ENCODE results near the gene CPEB4. TPM values are rescaled to one million over a fixed set of nuclear protein-coding genes. Genes with fewer than 3 reads are reported as not detected.

The CPEB4 gene
- total RNA-seq, 1 donor from 2014 or later: 12.5 TPM

DNA sequence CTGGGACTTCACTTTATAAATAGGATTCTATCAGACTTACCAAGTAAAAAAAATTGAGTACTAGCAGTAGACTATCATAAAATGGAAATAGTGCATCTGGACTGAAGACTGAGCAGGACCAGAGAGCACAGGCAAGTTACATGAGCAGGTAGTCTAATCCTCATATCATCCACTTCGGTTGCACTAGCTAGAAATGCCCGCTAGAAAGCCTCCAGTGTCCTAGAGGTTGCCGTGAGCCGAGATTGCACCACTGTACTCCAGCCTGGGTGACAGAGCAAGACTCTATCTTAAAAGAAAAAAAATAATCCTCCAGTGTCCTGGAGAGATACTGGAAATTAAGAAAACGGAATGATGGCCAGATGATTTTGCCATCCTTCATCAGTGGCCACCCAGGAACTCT lies 120.8 kb downstream of the CPEB4 start:
- H3K27ac ChIP-seq: no peak overlapping the region
- H3K4me3 ChIP-seq: no peak overlapping the region
- DNase-seq (ENCODE audit: low spot score): no peak
- no peaks in the 10 kb centered on the region for H4K20me1 ChIP-seq (ENCODE audit: low read depth)
- H3K79me2 ChIP-seq (ENCODE audit: low read depth): no peaks in the 10 kb centered on the region
- Mint-ChIP-seq H3K9me3 (no peaks in the 10 kb centered on the region), H3K36me3 (no peaks in the 10 kb centered on the region), H3K27me3 (ENCODE audit: insufficient read depth, low read depth) (peaks cover 4% of the 10 kb centered on the region), H3K27ac (no peak overlapping the region), H3K4me3 (no peak overlapping the region), H3K4me1 (no peaks in the 10 kb centered on the region)
- H2AFZ ChIP-seq (replicated peaks): no peak overlapping the region
- no peak for TF ChIP-seq EZH2 (IDR thresholded peaks at IDR 0.05)
- TF ChIP-seq, protein P1, sequence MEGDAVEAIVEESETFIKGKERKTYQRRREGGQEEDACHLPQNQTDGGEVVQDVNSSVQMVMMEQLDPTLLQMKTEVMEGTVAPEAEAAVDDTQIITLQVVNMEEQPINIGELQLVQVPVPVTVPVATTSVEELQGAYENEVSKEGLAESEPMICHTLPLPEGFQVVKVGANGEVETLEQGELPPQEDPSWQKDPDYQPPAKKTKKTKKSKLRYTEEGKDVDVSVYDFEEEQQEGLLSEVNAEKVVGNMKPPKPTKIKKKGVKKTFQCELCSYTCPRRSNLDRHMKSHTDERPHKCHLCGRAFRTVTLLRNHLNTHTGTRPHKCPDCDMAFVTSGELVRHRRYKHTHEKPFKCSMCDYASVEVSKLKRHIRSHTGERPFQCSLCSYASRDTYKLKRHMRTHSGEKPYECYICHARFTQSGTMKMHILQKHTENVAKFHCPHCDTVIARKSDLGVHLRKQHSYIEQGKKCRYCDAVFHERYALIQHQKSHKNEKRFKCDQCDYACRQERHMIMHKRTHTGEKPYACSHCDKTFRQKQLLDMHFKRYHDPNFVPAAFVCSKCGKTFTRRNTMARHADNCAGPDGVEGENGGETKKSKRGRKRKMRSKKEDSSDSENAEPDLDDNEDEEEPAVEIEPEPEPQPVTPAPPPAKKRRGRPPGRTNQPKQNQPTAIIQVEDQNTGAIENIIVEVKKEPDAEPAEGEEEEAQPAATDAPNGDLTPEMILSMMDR (IDR thresholded peaks at IDR 0.05): no peak
- TF ChIP-seq EZH2phosphoT487 (IDR thresholded peaks at IDR 0.05): no peak
- no peak overlapping the region for H3K4me2 ChIP-seq
- H3F3A ChIP-seq (ENCODE audit: low read depth): no peaks in the 10 kb centered on the region
- no peaks in the 10 kb centered on the region for H3K9me3 ChIP-seq (ENCODE audit: low read depth)
- H3K4me1 ChIP-seq: no peaks in the 10 kb centered on the region
- H3K36me3 ChIP-seq: no peaks in the 10 kb centered on the region
- no peak overlapping the region for H3K9ac ChIP-seq
- H3K27me3 ChIP-seq: no peaks in the 10 kb centered on the region

GRCh38 chr5:174010365-174010764 lies 122.2 kb downstream of the CPEB4 start:
- Histone ChIP-seq H3F3A (ENCODE audit: low read depth) (no peaks in the 10 kb centered on the region), H3K27me3 (no peaks in the 10 kb centered on the region), H3K79me2 (ENCODE audit: low read depth) (no peaks in the 10 kb centered on the region), H2AFZ (replicated peaks) (peak overlapping the region; percentile 38), H3K27ac (no peak overlapping the region), H3K4me3 (no peak overlapping the region), H4K20me1 (ENCODE audit: low read depth) (no peaks in the 10 kb centered on the region), H3K9me3 (ENCODE audit: low read depth) (no peaks in the 10 kb centered on the region), H3K4me1 (no peaks in the 10 kb centered on the region), H3K9ac (no peak overlapping the region), H3K4me2 (no peak overlapping the region), H3K36me3 (no peaks in the 10 kb centered on the region)
- Mint-ChIP-seq H3K4me1 (no peaks in the 10 kb centered on the region), H3K4me3 (no peak overlapping the region), H3K9me3 (peaks cover 4% of the 10 kb centered on the region), H3K27ac (no peak overlapping the region), H3K36me3 (no peaks in the 10 kb centered on the region), H3K27me3 (ENCODE audit: insufficient read depth, low read depth) (peaks cover 4% of the 10 kb centered on the region)
- TF ChIP-seq EZH2 (IDR thresholded peaks at IDR 0.05) (no peak), EZH2phosphoT487 (IDR thresholded peaks at IDR 0.05) (no peak)
- TF ChIP-seq, protein P1 (IDR thresholded peaks at IDR 0.05): no peak
- no peak for DNase-seq (ENCODE audit: low spot score)

GRCh38 chr5:174011441-174011840 lies 123.3 kb downstream of the CPEB4 start:
- no peak for DNase-seq (ENCODE audit: low spot score)
- no peaks in the 10 kb centered on the region for H3K27me3 ChIP-seq

More at GRCh38 chr5:174011441-174011840, 123.3 kb downstream of the CPEB4 start:
- Histone ChIP-seq H3K27ac (no peak overlapping the region), H3K9ac (no peak overlapping the region), H4K20me1 (ENCODE audit: low read depth) (no peaks in the 10 kb centered on the region), H3K36me3 (no peaks in the 10 kb centered on the region), H3K4me1 (no peaks in the 10 kb centered on the region), H3K79me2 (ENCODE audit: low read depth) (no peaks in the 10 kb centered on the region), H3K4me2 (no peak overlapping the region), H3K4me3 (no peak overlapping the region), H3F3A (ENCODE audit: low read depth) (no peaks in the 10 kb centered on the region), H3K9me3 (ENCODE audit: low read depth) (no peaks in the 10 kb centered on the region), H2AFZ (replicated peaks) (no peak overlapping the region)
- H3K4me3 Mint-ChIP-seq: no peak overlapping the region
- peaks cover 4% of the 10 kb centered on the region for H3K27me3 Mint-ChIP-seq (ENCODE audit: insufficient read depth, low read depth)
- H3K4me1 Mint-ChIP-seq: no peaks in the 10 kb centered on the region
- no peaks in the 10 kb centered on the region for H3K36me3 Mint-ChIP-seq
- no peak overlapping the region for H3K27ac Mint-ChIP-seq
- peaks cover 4% of the 10 kb centered on the region for H3K9me3 Mint-ChIP-seq
- no peak for TF ChIP-seq EZH2 (IDR thresholded peaks at IDR 0.05)
- TF ChIP-seq, protein P1 (IDR thresholded peaks at IDR 0.05): no peak
- TF ChIP-seq EZH2phosphoT487 (IDR thresholded peaks at IDR 0.05): no peak

Other genes with a start within 250 kb of the CPEB4 start
- 0.69 and 0.90 TPM in 2 replicates for gene C5orf47, start 100.8 kb downstream of the CPEB4 start, total RNA-seq (ENCODE audit: low replicate concordance)
- gene NSG2, start 157.4 kb downstream of the CPEB4 start, total RNA-seq (ENCODE audit: low replicate concordance): 0.11 and 0.22 TPM in 2 replicates